ENCODE data around the gene RYR2. TPM values are rescaled to one million over a fixed set of nuclear protein-coding genes. Genes with fewer than 3 reads are reported as not detected.

RYR2 gene
- total RNA-seq, 1 donor from 2014 or later: 15.2 TPM

DNA sequence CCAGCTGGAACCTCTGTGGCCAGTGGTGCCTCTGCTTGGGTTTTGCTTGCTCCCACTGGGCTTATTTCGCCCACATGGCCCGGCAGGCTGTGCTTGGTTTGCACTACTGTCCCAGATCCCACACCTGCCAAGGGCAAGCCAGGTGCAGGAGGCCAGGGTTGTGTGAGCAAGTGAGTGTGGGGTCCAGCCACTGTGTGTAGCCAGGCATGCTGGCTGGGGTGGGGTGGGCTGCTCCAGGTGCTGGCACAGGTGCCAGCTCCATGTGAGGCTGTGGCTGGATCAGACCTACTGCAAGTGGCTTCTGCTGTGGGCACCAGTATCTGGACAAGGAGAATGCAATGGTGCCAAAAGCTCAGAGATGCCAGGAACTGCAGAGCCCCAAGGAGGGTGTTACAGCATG lies 28.5 kb downstream of the RYR2 start:
- H3K27ac ChIP-seq: no peak overlapping the region
- intact Hi-C loops (cut with DNase I): no loop called here
- no peaks in the 10 kb centered on the region for H3K9me3 ChIP-seq
- DNase-seq (ENCODE audit: low spot score in 2 of 2): no peak
- no peaks in the 10 kb centered on the region for H3K36me3 ChIP-seq
- no peak overlapping the region for H3K4me3 ChIP-seq
- no peaks in the 10 kb centered on the region for H3K4me1 ChIP-seq
- no peaks in the 10 kb centered on the region for H3K27me3 ChIP-seq
- TF ChIP-seq, protein P1, sequence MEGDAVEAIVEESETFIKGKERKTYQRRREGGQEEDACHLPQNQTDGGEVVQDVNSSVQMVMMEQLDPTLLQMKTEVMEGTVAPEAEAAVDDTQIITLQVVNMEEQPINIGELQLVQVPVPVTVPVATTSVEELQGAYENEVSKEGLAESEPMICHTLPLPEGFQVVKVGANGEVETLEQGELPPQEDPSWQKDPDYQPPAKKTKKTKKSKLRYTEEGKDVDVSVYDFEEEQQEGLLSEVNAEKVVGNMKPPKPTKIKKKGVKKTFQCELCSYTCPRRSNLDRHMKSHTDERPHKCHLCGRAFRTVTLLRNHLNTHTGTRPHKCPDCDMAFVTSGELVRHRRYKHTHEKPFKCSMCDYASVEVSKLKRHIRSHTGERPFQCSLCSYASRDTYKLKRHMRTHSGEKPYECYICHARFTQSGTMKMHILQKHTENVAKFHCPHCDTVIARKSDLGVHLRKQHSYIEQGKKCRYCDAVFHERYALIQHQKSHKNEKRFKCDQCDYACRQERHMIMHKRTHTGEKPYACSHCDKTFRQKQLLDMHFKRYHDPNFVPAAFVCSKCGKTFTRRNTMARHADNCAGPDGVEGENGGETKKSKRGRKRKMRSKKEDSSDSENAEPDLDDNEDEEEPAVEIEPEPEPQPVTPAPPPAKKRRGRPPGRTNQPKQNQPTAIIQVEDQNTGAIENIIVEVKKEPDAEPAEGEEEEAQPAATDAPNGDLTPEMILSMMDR (IDR thresholded peaks at IDR 0.05): no peak

DNA sequence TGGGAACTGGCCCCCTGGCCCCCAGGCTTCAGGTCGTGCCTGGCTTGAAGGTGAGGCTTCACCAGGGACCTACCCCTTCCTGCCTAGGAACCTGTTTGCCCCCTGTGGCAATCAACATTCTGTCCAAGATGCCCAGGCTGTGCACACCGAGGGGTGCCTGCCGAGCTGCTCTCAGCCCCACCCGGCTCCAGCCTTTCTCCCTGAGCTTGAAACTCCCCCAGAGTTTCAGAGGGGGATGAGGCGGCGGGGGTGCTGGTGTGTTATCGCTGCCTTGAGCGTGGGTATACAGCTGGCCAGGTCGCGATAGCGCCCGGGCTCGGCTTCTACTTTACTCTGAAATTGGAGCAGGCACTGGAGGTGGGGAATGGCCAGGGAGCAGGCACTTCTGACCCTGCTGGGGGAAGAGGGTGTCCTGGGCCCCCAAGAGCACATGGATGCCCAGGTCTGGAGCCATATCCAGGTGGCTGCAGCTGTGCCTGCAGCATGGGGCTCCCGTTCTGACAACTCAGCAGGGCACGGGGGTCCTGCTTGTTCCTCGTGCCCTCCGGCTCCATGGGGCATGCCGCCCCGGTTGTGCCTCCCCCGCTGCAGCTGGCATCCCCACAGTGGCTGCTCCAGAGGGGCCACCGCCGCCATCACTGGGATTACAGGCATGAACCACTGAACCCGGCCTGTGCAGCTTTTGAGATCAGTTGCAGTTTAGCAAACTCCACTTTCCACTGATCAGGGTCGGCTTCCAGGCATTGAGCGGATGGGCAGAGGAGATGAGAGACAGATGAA lies 29.8 kb downstream of the RYR2 start:
- TF ChIP-seq, protein P1 (IDR thresholded peaks at IDR 0.05): no peak
- Histone ChIP-seq H3K4me1 (no peaks in the 10 kb centered on the region), H3K36me3 (no peaks in the 10 kb centered on the region), H3K27ac (no peak overlapping the region), H3K4me3 (no peak overlapping the region), H3K9me3 (no peaks in the 10 kb centered on the region), H3K27me3 (no peaks in the 10 kb centered on the region)
- intact Hi-C loops (cut with DNase I): no loop called here
- no peak for DNase-seq (ENCODE audit: low spot score in 2 of 2)

DNA sequence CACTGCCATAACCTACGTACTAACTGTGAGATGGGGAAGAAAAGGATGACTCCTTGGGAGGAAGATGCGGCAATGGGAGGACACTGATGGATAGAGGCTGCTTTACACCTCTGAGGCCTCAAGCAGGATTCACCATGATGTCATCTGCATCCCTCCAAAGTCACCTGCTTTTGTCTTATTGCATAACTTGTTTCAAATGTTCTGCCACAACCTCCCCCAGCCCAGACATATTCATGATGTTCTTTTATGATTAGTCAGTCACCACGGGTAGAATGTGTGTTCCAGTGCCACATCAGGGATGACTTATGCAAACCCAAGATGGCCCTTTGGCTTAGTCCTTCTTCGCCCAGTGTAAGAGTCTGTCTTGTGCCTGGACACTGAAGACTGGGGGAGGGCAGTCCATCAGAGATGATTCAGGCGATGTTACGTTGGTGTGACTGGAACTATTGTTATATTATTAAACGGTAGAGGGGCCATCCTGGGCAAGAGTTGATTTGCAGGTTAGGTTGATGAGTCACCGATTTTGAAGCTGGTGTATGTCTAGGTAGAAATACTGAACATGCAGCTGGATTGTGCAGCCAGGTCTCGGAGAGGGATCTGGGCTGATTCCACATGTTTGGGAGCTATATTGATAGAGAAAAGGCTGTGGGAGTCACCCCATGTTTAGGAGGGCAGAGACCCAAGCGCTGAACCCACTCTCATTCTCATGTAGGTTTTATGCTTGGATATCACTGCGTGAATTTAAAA lies 32.6 kb downstream of the RYR2 start:
- DNase-seq (ENCODE audit: low spot score in 2 of 2): no peak
- Histone ChIP-seq H3K4me3 (no peak overlapping the region), H3K27ac (no peak overlapping the region), H3K9me3 (no peaks in the 10 kb centered on the region), H3K4me1 (no peaks in the 10 kb centered on the region), H3K36me3 (no peaks in the 10 kb centered on the region), H3K27me3 (no peaks in the 10 kb centered on the region)
- TF ChIP-seq, protein P1 (IDR thresholded peaks at IDR 0.05): no peak
- intact Hi-C loops (cut with DNase I): no loop called here

DNA sequence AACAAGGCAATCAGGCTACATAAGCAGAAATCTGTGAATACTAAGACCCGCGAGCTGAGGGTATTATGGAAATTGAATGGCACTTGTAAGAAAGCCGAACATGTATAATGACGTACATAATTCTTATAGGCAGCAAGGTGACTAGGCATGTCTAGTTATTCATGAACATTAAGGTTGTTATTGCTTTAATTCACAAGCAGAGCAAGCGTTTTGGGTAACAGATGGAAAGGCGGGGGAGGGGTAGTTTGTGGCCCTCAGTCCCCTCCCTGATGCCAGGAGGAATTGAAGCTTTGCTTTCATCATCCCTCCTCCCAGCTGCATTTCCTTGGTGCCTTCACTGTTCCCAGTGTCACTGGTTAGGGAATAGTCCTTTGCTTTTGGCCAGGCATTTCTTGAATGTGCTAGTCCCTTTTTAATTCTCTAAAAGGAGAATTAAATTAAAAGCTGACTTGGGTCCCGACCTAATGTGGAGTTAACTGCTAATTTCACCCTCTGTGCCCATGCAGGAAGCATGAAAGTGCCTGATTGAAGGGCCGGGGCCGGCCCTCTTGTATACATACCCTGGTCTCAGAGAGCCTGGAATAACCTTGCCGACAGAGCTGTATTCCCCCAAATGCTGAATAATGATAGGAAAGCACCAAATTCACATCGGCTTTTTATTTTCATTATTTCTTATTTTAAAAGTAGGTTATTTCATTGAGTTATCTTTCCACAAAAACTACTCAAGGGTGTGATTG lies 42.5 kb downstream of the RYR2 start:
- Histone ChIP-seq H3K4me3 (no peak overlapping the region), H3K27me3 (no peaks in the 10 kb centered on the region), H3K4me1 (no peaks in the 10 kb centered on the region), H3K36me3 (no peaks in the 10 kb centered on the region), H3K27ac (no peak overlapping the region), H3K9me3 (no peaks in the 10 kb centered on the region)
- DNase-seq (ENCODE audit: low spot score in 2 of 2): no peak
- TF ChIP-seq, protein P1 (IDR thresholded peaks at IDR 0.05): no peak
- intact Hi-C loops (cut with DNase I): no loop called here

DNA sequence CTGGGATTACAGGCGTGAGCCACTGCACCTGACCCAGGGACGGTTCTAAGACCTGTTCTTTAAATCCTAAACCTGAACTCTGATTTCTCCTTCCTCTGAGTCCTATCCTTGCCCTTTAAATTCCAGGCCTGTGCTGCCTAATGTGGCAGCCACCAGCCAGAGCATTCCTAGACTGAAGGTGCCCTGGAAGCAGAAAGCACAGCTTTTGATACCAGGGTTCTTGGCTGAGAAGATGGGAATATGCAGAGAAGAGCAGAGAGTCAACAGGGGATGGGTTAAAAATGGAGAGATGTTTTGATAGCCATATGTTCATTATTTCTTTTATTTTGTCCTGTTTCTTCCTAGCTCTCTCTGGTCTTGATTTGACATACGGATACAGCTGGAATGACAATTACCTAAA lies 49.7 kb downstream of the RYR2 start:
- Histone ChIP-seq H3K36me3 (no peaks in the 10 kb centered on the region), H3K27me3 (no peaks in the 10 kb centered on the region), H3K9me3 (no peaks in the 10 kb centered on the region), H3K4me1 (peaks cover 0 to 9% of the 10 kb centered on the region in 2 donors), H3K4me3 (no peak overlapping the region), H3K27ac (no peak overlapping the region)
- TF ChIP-seq, protein P1 (IDR thresholded peaks at IDR 0.05): no peak
- DNase-seq (ENCODE audit: low spot score in 2 of 2): no peak
- intact Hi-C loops (cut with DNase I): no loop called here
